NT2/D1 (cell line): ENCODE data around the gene C4B.

ENCODE experiments used
- YY1 ChIP-seq: IDR thresholded peaks from 2 replicates; pipeline ENCODE4 v1.6.1; 2011; ENCODE audit not compliant: insufficient read length, insufficient read depth
- ZNF274 ChIP-seq: IDR thresholded peaks from 2 replicates; pipeline ENCODE4 v1.6.1; 2011; ENCODE audit warnings: mild to moderate bottlenecking, low read depth, low read length

- TF ChIP-seq ZNF274 (no peak), YY1 (no peak)
Observed at GRCh38 chr6:32074996-32075532, 60.5 kb downstream of the C4B start.
